DOHH2 (cell line): ENCODE data around the gene METTL15.

Experiments
- H3F3A ChIP-seq: fragments of 200-600 bp; sonication (generic), shearing (Covaris generic); 2 replicates; pipeline ENCODE4 v1.6.0; 2016; ENCODE audit warnings: antibody characterized with exemption, mild to moderate bottlenecking; ENCODE audit not compliant: control insufficient read depth, insufficient read depth
- H3K27ac ChIP-seq: fragments of 200-600 bp; sonication (generic); 2 replicates; pipeline ENCODE4 v1.5.1; 2014; ENCODE audit warnings: low read depth, mild to moderate bottlenecking, low read length, moderate library complexity
- H3K27me3 ChIP-seq: fragments of 200-600 bp; sonication (generic); 2 replicates; pipeline ENCODE4 v1.6.1; 2014; ENCODE audit warnings: mild to moderate bottlenecking, low read length, mixed read lengths; ENCODE audit not compliant: control insufficient read depth
- H3K36me3 ChIP-seq: fragments of 200-600 bp; sonication (generic); 2 replicates; pipeline ENCODE4 v1.6.1; 2014; ENCODE audit warnings: mild to moderate bottlenecking, low read length, moderate library complexity, mixed read lengths; ENCODE audit not compliant: control insufficient read depth
- H3K4me1 ChIP-seq: fragments of 200-600 bp; sonication (generic); 2 replicates; pipeline ENCODE4 v1.6.1; 2014; ENCODE audit warnings: mild to moderate bottlenecking, low read length, mixed read lengths; ENCODE audit not compliant: control insufficient read depth
- H3K4me2 ChIP-seq: fragments of 200-600 bp; sonication (generic); 2 replicates; pipeline ENCODE4 v1.6.0; 2014; ENCODE audit warnings: mild to moderate bottlenecking, low read length, moderate library complexity
- H3K4me3 ChIP-seq: fragments of 200-600 bp; sonication (generic); 2 replicates; pipeline ENCODE4 v1.5.1; 2014; ENCODE audit warnings: mild to moderate bottlenecking, low read length, mixed read lengths
- H3K79me2 ChIP-seq: fragments of 200-600 bp; sonication (generic); 2 replicates; pipeline ENCODE4 v1.6.1; 2014; ENCODE audit warnings: mild to moderate bottlenecking, low read length, mixed read lengths; ENCODE audit not compliant: control insufficient read depth
- H3K9me2 ChIP-seq: fragments of 200-600 bp; sonication (generic); replicated peaks from 2 replicates; pipeline ENCODE4 v1.6.1; 2014; ENCODE audit warnings: mild to moderate bottlenecking, low read length, mixed read lengths; ENCODE audit not compliant: control insufficient read depth
- H3K9me3 ChIP-seq: fragments of 200-600 bp; sonication (generic); 2 replicates; pipeline ENCODE4 v1.6.1; 2014; ENCODE audit warnings: antibody characterized with exemption, low read length, mixed read lengths; ENCODE audit not compliant: control insufficient read depth, insufficient read depth
- H4K20me1 ChIP-seq: fragments of 200-600 bp; sonication (generic); 2 replicates; pipeline ENCODE4 v1.6.0; 2014; ENCODE audit warnings: low read depth, mild to moderate bottlenecking, antibody characterized with exemption, low read length, moderate library complexity; ENCODE audit not compliant: control insufficient read depth, insufficient read depth
- CTCF ChIP-seq: fragments of 200-600 bp; sonication (generic); IDR thresholded peaks from one replicate; pipeline ENCODE4 v1.5.1; 2014; ENCODE audit warnings: antibody characterized with exemption, mild to moderate bottlenecking, low read depth, low read length; ENCODE audit not compliant: poor library complexity, severe bottlenecking
- EZH2phosphoT487 ChIP-seq: fragments of 200-600 bp; sonication (generic); IDR thresholded peaks from 2 replicates; pipeline ENCODE4 v1.6.1; 2017; ENCODE audit warnings: borderline replicate concordance, mild to moderate bottlenecking, antibody characterized with exemption, low read length, moderate library complexity, mixed read lengths

METTL15 gene

GRCh38 chr11:28347371-28347770, 239.2 kb downstream of the METTL15 start:
- Histone ChIP-seq H3K4me3 (no peak overlapping the region), H3K79me2 (no peaks in the 10 kb centered on the region), H3K4me1 (no peaks in the 10 kb centered on the region), H3K9me2 (no peaks in the 10 kb centered on the region), H3K9me3 (no peaks in the 10 kb centered on the region), H3K27me3 (no peaks in the 10 kb centered on the region), H3K27ac (no peak overlapping the region), H3K36me3 (no peaks in the 10 kb centered on the region), H3K4me2 (no peak overlapping the region), H3F3A (no peaks in the 10 kb centered on the region), H4K20me1 (no peaks in the 10 kb centered on the region)
- TF ChIP-seq EZH2phosphoT487 (no peak), CTCF (no peak)

GRCh38 chr11:28350216-28350615, 242.0 kb downstream of the METTL15 start:
- TF ChIP-seq EZH2phosphoT487: no peak
- TF ChIP-seq CTCF: no peak
- H3K4me2 ChIP-seq: no peak overlapping the region
- H3K36me3 ChIP-seq: no peaks in the 10 kb centered on the region
- no peak overlapping the region for H3K4me3 ChIP-seq
- H3K4me1 ChIP-seq: no peaks in the 10 kb centered on the region
- H3F3A ChIP-seq: no peaks in the 10 kb centered on the region
- H3K27me3 ChIP-seq: no peaks in the 10 kb centered on the region
- no peaks in the 10 kb centered on the region for H3K9me2 ChIP-seq
- H4K20me1 ChIP-seq: no peaks in the 10 kb centered on the region
- H3K79me2 ChIP-seq: no peaks in the 10 kb centered on the region
- H3K9me3 ChIP-seq: no peaks in the 10 kb centered on the region
- no peak overlapping the region for H3K27ac ChIP-seq

GRCh38 chr11:28353991-28354390, 245.8 kb downstream of the METTL15 start:
- H3K79me2 ChIP-seq: no peaks in the 10 kb centered on the region
- H3K27ac ChIP-seq: no peak overlapping the region
- no peak overlapping the region for H3K4me3 ChIP-seq
- H3K9me2 ChIP-seq: no peaks in the 10 kb centered on the region
- no peaks in the 10 kb centered on the region for H3K4me1 ChIP-seq
- TF ChIP-seq CTCF: no peak
- TF ChIP-seq EZH2phosphoT487: no peak
- H4K20me1 ChIP-seq: no peaks in the 10 kb centered on the region
- H3F3A ChIP-seq: no peaks in the 10 kb centered on the region
- H3K36me3 ChIP-seq: no peaks in the 10 kb centered on the region
- H3K9me3 ChIP-seq: no peaks in the 10 kb centered on the region
- H3K27me3 ChIP-seq: no peaks in the 10 kb centered on the region
- no peak overlapping the region for H3K4me2 ChIP-seq
